Hepatocyte (in vitro differentiated cells): Measurements from ENCODE around the gene ZFP36L1.

Experiments
- CTCF ChIP-seq: fragments of 200-600 bp; sonication (generic); IDR thresholded peaks from 2 replicates; pipeline ENCODE4 v1.5.1; 2016; ENCODE audit warnings: antibody characterized with exemption, mild to moderate bottlenecking; ENCODE audit not compliant: poor library complexity
- EZH2 ChIP-seq: fragments of 200-600 bp; sonication (generic); IDR thresholded peaks from 2 replicates; pipeline ENCODE4 v1.6.1; 2016; ENCODE audit warnings: antibody characterized with exemption, mild to moderate bottlenecking, borderline replicate concordance
- EZH2phosphoT487 ChIP-seq: fragments of 200-600 bp; sonication (generic); IDR thresholded peaks from one replicate; pipeline ENCODE4 v1.6.1; 2018; ENCODE audit warnings: antibody characterized with exemption, mild to moderate bottlenecking, low read depth, moderate library complexity; ENCODE audit not compliant: unreplicated experiment, severe bottlenecking

GRCh38 chr14:68820119-68820518 lies 27.3 kb upstream of the ZFP36L1 start:
- TF ChIP-seq CTCF (no peak), EZH2 (no peak), EZH2phosphoT487 (no peak)
